Measurements from ENCODE around the gene C8A. TPM values are rescaled to one million over a fixed set of nuclear protein-coding genes. Genes with fewer than 3 reads are reported as not detected.

C8A gene
- total and polyA plus RNA-seq, 10 of the 15 experiments (the other 5 are each of a cell fraction or from before 2014, with no cell fraction given): not detected

- in situ Hi-C loops (cut with MboI): no loop called here
These were observed 110.6 kb downstream of the C8A start for GRCh38 chr1:56965191-56965590.

GRCh38 chr1:56965916-56966697, 111.5 kb downstream of the C8A start, which contains the start of gene C8B:
TSS of gene C8B (minus strand) at chr1:56966015. CDS start at chr1:56965948, 67 bp downstream.
- in situ Hi-C loops (cut with MboI): no loop called here
- POLR2A ChIA-PET: interaction anchor here (0.5 kb wide), 1 partner anchor 264 kb away, joined by 8 read pairs; no protein-coding TSS in a partner anchor
- no peak for TF ChIP-seq ZNF217 (IDR thresholded peaks at IDR 0.05)
- TF ChIP-seq IRF5 (IDR thresholded peaks at IDR 0.05; ENCODE audit: borderline replicate concordance): no peak
- TF ChIP-seq EP300 (IDR thresholded peaks at IDR 0.05; ENCODE audit: borderline replicate concordance in 1 of 2, control insufficient read depth in 1 of 2, low read depth in 2 of 2, low read length in 2 of 2): no peak
- no peak for TF ChIP-seq EZH2 (IDR thresholded peaks at IDR 0.05; ENCODE audit: borderline replicate concordance, control insufficient read depth, low read depth, low read length)
- no peak for TF ChIP-seq FOXK2 (IDR thresholded peaks at IDR 0.05)
- no peak for TF ChIP-seq RBBP5 (conservative IDR thresholded peaks at IDR 0.05)
- no peak for TF ChIP-seq SMARCA5 (IDR thresholded peaks at IDR 0.05)
- no peak for TF ChIP-seq BCL3 (IDR thresholded peaks at IDR 0.05; ENCODE audit: borderline replicate concordance, insufficient read depth, low read depth, low read length, poor library complexity, severe bottlenecking)

More at GRCh38 chr1:56965191-56965590, 110.6 kb downstream of the C8A start:
- Histone ChIP-seq H3K27ac (ENCODE audit: control insufficient read depth, insufficient read depth) (no peak overlapping the region), H3K36me3 (ENCODE audit: control insufficient read depth in 2 of 2, insufficient read depth in 2 of 2, low read length in 1 of 2) (no peaks in the 10 kb centered on the region), H3K9ac (ENCODE audit: control insufficient read depth, insufficient read depth, low read length) (no peak overlapping the region), H4K20me1 (ENCODE audit: control insufficient read depth, insufficient read depth) (no peaks in the 10 kb centered on the region), H3K4me2 (ENCODE audit: control insufficient read depth, insufficient read depth) (no peak overlapping the region), H3K79me2 (ENCODE audit: control insufficient read depth, insufficient read depth, low read length) (no peaks in the 10 kb centered on the region), H3K4me1 (ENCODE audit: control insufficient read depth, insufficient read depth, low read length) (no peaks in the 10 kb centered on the region), H3K27me3 (replicated peaks in 1 of 2; ENCODE audit: control insufficient read depth in 2 of 2, insufficient read depth in 2 of 2, low read length in 1 of 2) (no peaks in the 10 kb centered on the region), H3K9me3 (replicated peaks; ENCODE audit: control insufficient read depth, insufficient read depth, low read length) (no peaks in the 10 kb centered on the region), H2AFZ (ENCODE audit: control insufficient read depth, low read depth, low read length) (no peak overlapping the region), H3K4me3 (no peak overlapping the region)
- no TSS peak for BruUV-seq (replicated peaks)
- WGBS (ENCODE audit: insufficient coverage, insufficient replicate concordance, low lambda C conversion rate, missing lambda C conversion rate): 7% methylated on average over 3 of the region's 3 CpGs
- FAIRE-seq (no peak), DNase-seq (ENCODE audit: low read depth, low spot score) (no peak), ATAC-seq (no peak)
- ChIA-PET CTCF (interaction anchor here (4.6 kb wide), 1 partner anchor 132 kb away, joined by 35 read pairs; no protein-coding TSS in a partner anchor), RAD21 (ENCODE audit: unreplicated experiment) (no interaction called here), SMC1A (ENCODE audit: uncharacterized antibody, unreplicated experiment) (interaction anchor here (0.6 to 0.9 kb wide), 2 partner anchors 15 to 133 kb away, joined by 3 read pairs; no protein-coding TSS in a partner anchor), POLR2A (no interaction called here)
- intact Hi-C loops (cut with micrococcal nuclease; ENCODE audit: unreplicated experiment): no loop called here
- no peak for TF ChIP-seq RAD21 (IDR thresholded peaks at IDR 0.05; ENCODE audit: insufficient read depth, low read depth, low read length)
- TF ChIP-seq NFYB (IDR thresholded peaks at IDR 0.05; ENCODE audit: insufficient read depth, low read depth, low read length): no peak
- no peak for TF ChIP-seq BMI1 (IDR thresholded peaks at IDR 0.05; ENCODE audit: borderline replicate concordance)
- TF ChIP-seq TCF3 (IDR thresholded peaks at IDR 0.05; ENCODE audit: borderline replicate concordance, insufficient read depth, low read depth, low read length): no peak
- no peak for TF ChIP-seq KAT2A (conservative IDR thresholded peaks at IDR 0.05; ENCODE audit: control insufficient read depth, low read depth, low read length)
- TF ChIP-seq EP300 (IDR thresholded peaks at IDR 0.05; ENCODE audit: borderline replicate concordance in 1 of 2, control insufficient read depth in 1 of 2, low read depth in 2 of 2, low read length in 2 of 2): no peak
- TF ChIP-seq MAX (IDR thresholded peaks at IDR 0.05; ENCODE audit: low read depth, low read length): no peak
- TF ChIP-seq SMAD5 (IDR thresholded peaks at IDR 0.05; ENCODE audit: low read depth): no peak
- TF ChIP-seq TBL1XR1 (IDR thresholded peaks at IDR 0.05; ENCODE audit: low read depth, low read length): no peak

More at GRCh38 chr1:56965916-56966697, 111.5 kb downstream of the C8A start, which contains the start of gene C8B:
- H3K27ac ChIP-seq (ENCODE audit: control insufficient read depth, insufficient read depth): no peak within 1 kb of the TSS
- no peaks in the 10 kb centered on the region for H4K20me1 ChIP-seq (ENCODE audit: control insufficient read depth, insufficient read depth)
- no peaks in the 10 kb centered on the region for H3K79me2 ChIP-seq (ENCODE audit: control insufficient read depth, insufficient read depth, low read length)
- 44% methylated on average over 3 of the region's 3 CpGs for WGBS (ENCODE audit: insufficient coverage, insufficient replicate concordance, low lambda C conversion rate, missing lambda C conversion rate)
- ATAC-seq (no peak), FAIRE-seq (no peak), DNase-seq (ENCODE audit: low read depth, low spot score) (no peak)
- H3K9me3 ChIP-seq (replicated peaks; ENCODE audit: control insufficient read depth, insufficient read depth, low read length): no peaks in the 10 kb centered on the region
- no peaks in the 10 kb centered on the region for H3K36me3 ChIP-seq (ENCODE audit: control insufficient read depth in 2 of 2, insufficient read depth in 2 of 2, low read length in 1 of 2)
- ChIA-PET SMC1A (ENCODE audit: uncharacterized antibody, unreplicated experiment) (interaction anchor here (0.6 kb wide), 1 partner anchor 134 kb away, joined by 3 read pairs; no protein-coding TSS in a partner anchor), CTCF (interaction anchor here (0.7 to 4.6 kb wide), 2 partner anchors 25 to 133 kb away, joined by 3 to 35 read pairs; no protein-coding TSS in a partner anchor), RAD21 (ENCODE audit: unreplicated experiment) (no interaction called here)
- intact Hi-C loops (cut with micrococcal nuclease; ENCODE audit: unreplicated experiment): no loop called here
- no peaks in the 10 kb centered on the region for H3K4me1 ChIP-seq (ENCODE audit: control insufficient read depth, insufficient read depth, low read length)
- H3K4me2 ChIP-seq (ENCODE audit: control insufficient read depth, insufficient read depth): no peak within 1 kb of the TSS
- no peaks in the 10 kb centered on the region for H3K27me3 ChIP-seq (replicated peaks in 1 of 2; ENCODE audit: control insufficient read depth in 2 of 2, insufficient read depth in 2 of 2, low read length in 1 of 2)
- H3K9ac ChIP-seq (ENCODE audit: control insufficient read depth, insufficient read depth, low read length): no peak within 1 kb of the TSS
- BruUV-seq (replicated peaks): no TSS peak
- H2AFZ ChIP-seq (ENCODE audit: control insufficient read depth, low read depth, low read length): no peak within 1 kb of the TSS
- H3K4me3 ChIP-seq: no peak within 1 kb of the TSS

Measured in GM12878 (cell line).